Suprapubic skin (tissue), 3 donors: Measurements from ENCODE around the gene MAD1L1.

Source experiments
- EP300 ChIP-seq: sonication (generic); formaldehyde crosslinking; IDR thresholded peaks from one replicate; pipeline ENCODE4 v1.6.1; 2017; ENCODE audit warnings: antibody characterized with exemption
- POLR2A ChIP-seq, 2 donors: fragments of 450-650 bp; IDR thresholded peaks; one replicate each; pipeline ENCODE4 v1.6.1; 2017; ENCODE audit warnings: antibody characterized with exemption in 2 of 2, mild to moderate bottlenecking in 2 of 2, moderate library complexity in 2 of 2
- TF ChIP-seq, protein P1 (sequence below), 2 donors: fragments of 200-600 bp in 1 of 2; fragments of 450-650 bp in 1 of 2; sonication (generic) in 1 of 2; IDR thresholded peaks; one replicate each; pipeline ENCODE4 v1.5.1; 2016 to 2019; ENCODE audit warnings: antibody characterized with exemption in 2 of 2, mild to moderate bottlenecking in 1 of 2, moderate library complexity in 1 of 2

GRCh38 chr7:1938788-1939433, 293.8 kb downstream of the MAD1L1 start:
- TF ChIP-seq, protein P1, sequence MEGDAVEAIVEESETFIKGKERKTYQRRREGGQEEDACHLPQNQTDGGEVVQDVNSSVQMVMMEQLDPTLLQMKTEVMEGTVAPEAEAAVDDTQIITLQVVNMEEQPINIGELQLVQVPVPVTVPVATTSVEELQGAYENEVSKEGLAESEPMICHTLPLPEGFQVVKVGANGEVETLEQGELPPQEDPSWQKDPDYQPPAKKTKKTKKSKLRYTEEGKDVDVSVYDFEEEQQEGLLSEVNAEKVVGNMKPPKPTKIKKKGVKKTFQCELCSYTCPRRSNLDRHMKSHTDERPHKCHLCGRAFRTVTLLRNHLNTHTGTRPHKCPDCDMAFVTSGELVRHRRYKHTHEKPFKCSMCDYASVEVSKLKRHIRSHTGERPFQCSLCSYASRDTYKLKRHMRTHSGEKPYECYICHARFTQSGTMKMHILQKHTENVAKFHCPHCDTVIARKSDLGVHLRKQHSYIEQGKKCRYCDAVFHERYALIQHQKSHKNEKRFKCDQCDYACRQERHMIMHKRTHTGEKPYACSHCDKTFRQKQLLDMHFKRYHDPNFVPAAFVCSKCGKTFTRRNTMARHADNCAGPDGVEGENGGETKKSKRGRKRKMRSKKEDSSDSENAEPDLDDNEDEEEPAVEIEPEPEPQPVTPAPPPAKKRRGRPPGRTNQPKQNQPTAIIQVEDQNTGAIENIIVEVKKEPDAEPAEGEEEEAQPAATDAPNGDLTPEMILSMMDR (IDR thresholded peaks at IDR 0.05): no peak
- no peak for TF ChIP-seq POLR2A (IDR thresholded peaks at IDR 0.05)
- TF ChIP-seq EP300: no peak
